ENCODE data around the gene ZEB1.

DNA sequence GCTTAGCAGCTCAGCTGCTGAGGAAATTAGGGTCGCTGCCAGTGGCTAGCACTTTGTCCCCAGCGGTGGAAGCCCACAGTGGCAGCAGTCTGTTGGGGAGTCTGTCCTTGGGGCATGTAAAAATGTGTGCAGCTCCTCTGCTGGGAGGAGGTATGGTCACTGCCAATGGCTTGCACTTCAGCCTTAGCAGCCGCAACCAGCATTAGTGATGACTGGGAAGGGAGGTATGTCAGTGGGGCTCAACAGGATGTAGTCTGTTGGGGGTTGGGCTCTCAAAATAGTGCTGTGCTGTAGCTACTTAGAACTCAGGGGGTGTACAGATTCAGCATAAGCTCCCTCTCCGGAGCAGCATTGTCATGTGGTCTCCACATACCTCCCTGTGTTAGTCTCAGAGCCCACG, 189.9 kb downstream of the ZEB1 start:
- TF ChIP-seq POLR2AphosphoS5 (IDR thresholded peaks at IDR 0.05; ENCODE audit: low read depth, low read length) (no peak), CTCF (IDR thresholded peaks at IDR 0.05; ENCODE audit: control extremely low read depth in 1 of 3, insufficient read depth in 1 of 3, low read depth in 1 of 3, low read length in 3 of 3) (no peak), NANOG (IDR thresholded peaks at IDR 0.05; ENCODE audit: insufficient read depth, low read depth, low read length, poor library complexity, severe bottlenecking) (no peak), HDAC6 (IDR thresholded peaks at IDR 0.05; ENCODE audit: low read depth, low read length) (no peak), RXRA (IDR thresholded peaks at IDR 0.05; ENCODE audit: insufficient read depth, low read depth, low read length) (no peak), TCF12 (IDR thresholded peaks at IDR 0.05; ENCODE audit: low read depth, low read length) (no peak), POLR2A (IDR thresholded peaks at IDR 0.05; ENCODE audit: control extremely low read depth in 1 of 2, low read depth in 2 of 2, low read length in 2 of 2) (no peak), RAD21 (IDR thresholded peaks at IDR 0.05 in 1 of 2, conservative IDR thresholded peaks at IDR 0.05 in 1 of 2; ENCODE audit: low read depth in 2 of 2, low read length in 2 of 2) (no peak), CEBPB (IDR thresholded peaks at IDR 0.05; ENCODE audit: low read depth, low read length) (no peak), BRCA1 (IDR thresholded peaks at IDR 0.05; ENCODE audit: low read depth, low read length) (no peak), KDM5A (IDR thresholded peaks at IDR 0.05; ENCODE audit: low read length) (no peak), EZH2 (IDR thresholded peaks at IDR 0.05; ENCODE audit: low read depth, low read length, severe bottlenecking) (no peak)
- TF ChIP-seq, protein P1, sequence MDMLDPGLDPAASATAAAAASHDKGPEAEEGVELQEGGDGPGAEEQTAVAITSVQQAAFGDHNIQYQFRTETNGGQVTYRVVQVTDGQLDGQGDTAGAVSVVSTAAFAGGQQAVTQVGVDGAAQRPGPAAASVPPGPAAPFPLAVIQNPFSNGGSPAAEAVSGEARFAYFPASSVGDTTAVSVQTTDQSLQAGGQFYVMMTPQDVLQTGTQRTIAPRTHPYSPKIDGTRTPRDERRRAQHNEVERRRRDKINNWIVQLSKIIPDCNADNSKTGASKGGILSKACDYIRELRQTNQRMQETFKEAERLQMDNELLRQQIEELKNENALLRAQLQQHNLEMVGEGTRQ (IDR thresholded peaks at IDR 0.05; ENCODE audit: low read length) = no peak
